Gastrocnemius medialis (tissue), 4 donors: Measurements from ENCODE around the gene EFHD1. TPM values are rescaled to one million over a fixed set of nuclear protein-coding genes. Genes with fewer than 3 reads are reported as not detected.

Experiments used
- ATAC-seq, 2 donors: fragments of 150-250 bp; one replicate each; pipeline ENCODE4 v1.9.1; 2016
- DNase-seq, 2 donors: peaks; one replicate each; pipeline ENCODE4 v3.0.0-alpha.2; 2019
- H3K27ac ChIP-seq, 4 donors: fragments of 200-600 bp; sonication (generic); 1 replicate in 1 of 4; 2 replicates in 3 of 4; pipeline ENCODE4 v1.5.1; 2016 to 2018; ENCODE audit warnings: mild to moderate bottlenecking in 2 of 4, moderate library complexity in 1 of 4
- H3K27me3 ChIP-seq, 3 donors: fragments of 200-600 bp; sonication (generic) in 2 of 3; 1 replicate in 1 of 3; 2 replicates in 2 of 3; pipeline versions ENCODE4 v1.5.1 to v1.6.0; 2016 to 2019; ENCODE audit warnings: mild to moderate bottlenecking in 1 of 3, moderate library complexity in 1 of 3
- H3K36me3 ChIP-seq, 2 donors: fragments of 200-600 bp; sonication (generic) in 1 of 2; one replicate each; pipeline ENCODE4 v1.5.1; 2017 to 2018
- H3K4me1 ChIP-seq, 2 donors: fragments of 200-600 bp; sonication (generic) in 1 of 2; one replicate each; pipeline ENCODE4 v1.5.1; 2016 to 2017; ENCODE audit warnings: mild to moderate bottlenecking in 2 of 2
- H3K4me3 ChIP-seq, 4 donors: fragments of 200-600 bp; sonication (generic) in 3 of 4; 1 replicate in 1 of 4; 2 replicates in 3 of 4; pipeline ENCODE4 v1.5.1; 2016 to 2019; ENCODE audit warnings: mild to moderate bottlenecking in 2 of 4
- H3K9me3 ChIP-seq, 3 donors: fragments of 200-600 bp; sonication (generic) in 2 of 3; 1 replicate in 1 of 3; 2 replicates in 2 of 3; pipeline ENCODE4 v1.5.1; 2016 to 2019
- POLR2A ChIP-seq, 2 donors: fragments of 450-650 bp; IDR thresholded peaks; one replicate each; pipeline ENCODE4 v1.6.1; 2017; ENCODE audit warnings: antibody characterized with exemption in 2 of 2, mild to moderate bottlenecking in 2 of 2, moderate library complexity in 2 of 2
- in situ Hi-C, 4 donors: fragments of 200-750 bp; cut with MboI; loops; one replicate each; pipeline versions ENCODE4 v1.15.0 to v1.8.0; 2017; ENCODE audit warnings: low sequenced_read_pairs in 4 of 4
- intact Hi-C: fragments of 100-400 bp; cut with DNase I; formaldehyde crosslinking; loops from one replicate; pipeline ENCODE4 v1.15.1; 2023; ENCODE audit warnings: low total_unique reads
- total RNA-seq, 4 donors: library from RNA; depleted of rRNA; stranded (reverse); fragments of >200 nt; gene quantifications; one replicate each; pipeline versions ENCODE4 v1.1.0 to v1.2.3, GENCODE V29; 2016
- TF ChIP-seq, protein P1 (sequence below), 5 experiments: fragments of 450-650 bp in 3 of 5; fragments of 200-600 bp in 2 of 5; sonication (generic) in 2 of 5; IDR thresholded peaks in 4 of 5; conservative IDR thresholded peaks in 1 of 5; 1 replicate in 4 of 5; 2 replicates in 1 of 5; pipeline ENCODE4 v1.5.1; 2016 to 2019; ENCODE audit warnings: antibody characterized with exemption in 5 of 5, mild to moderate bottlenecking in 3 of 5, moderate library complexity in 3 of 5

Gene EFHD1
- total RNA-seq, 4 donors from 2014 or later, result 13.4 to 29.0 (median 13.9) TPM

DNA sequence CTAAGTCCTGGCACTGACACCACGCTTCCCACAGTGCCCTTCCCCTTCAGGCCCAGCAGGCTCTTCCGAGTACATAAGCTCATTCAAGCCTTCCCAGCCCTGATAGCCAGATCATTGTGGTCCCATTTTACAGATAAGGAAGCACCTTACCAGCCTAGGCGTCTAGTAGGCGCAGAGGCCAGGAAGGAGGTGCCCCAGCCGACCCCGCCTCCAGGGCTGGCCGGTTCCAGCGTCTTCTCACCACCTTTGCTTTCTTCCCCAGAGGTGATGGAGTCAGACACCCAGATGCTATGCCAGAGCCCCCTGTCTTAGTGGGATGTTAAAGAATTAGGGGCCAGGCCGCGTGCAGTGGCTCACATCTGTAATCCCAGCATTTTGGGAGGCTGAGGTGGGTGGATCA, 28.9 kb upstream of the EFHD1 start:
- H3K4me1 ChIP-seq, result peaks cover 0 to 11% of the 10 kb centered on the region in 2 donors
- in situ Hi-C loops, result loop anchor here (10.0 to 25.0 kb wide), 5 partner anchors 208 to 650 kb away; partner anchors contain the start of genes ATG16L1 (in 3 of the 4), INPP5D (in 2 of the 4), NEU2 (in 1 of the 4) and SNORC (in 1 of the 4)
- intact Hi-C loops, result no loop called here
- ATAC-seq, result no peak
- H3K4me3 ChIP-seq, result no peak overlapping the region
- H3K27ac ChIP-seq, result no peak overlapping the region
- no peaks in the 10 kb centered on the region for H3K36me3 ChIP-seq
- DNase-seq, result no peak
- no peaks in the 10 kb centered on the region for H3K27me3 ChIP-seq
- no peak for TF ChIP-seq POLR2A (IDR thresholded peaks at IDR 0.05)
- TF ChIP-seq, protein P1, sequence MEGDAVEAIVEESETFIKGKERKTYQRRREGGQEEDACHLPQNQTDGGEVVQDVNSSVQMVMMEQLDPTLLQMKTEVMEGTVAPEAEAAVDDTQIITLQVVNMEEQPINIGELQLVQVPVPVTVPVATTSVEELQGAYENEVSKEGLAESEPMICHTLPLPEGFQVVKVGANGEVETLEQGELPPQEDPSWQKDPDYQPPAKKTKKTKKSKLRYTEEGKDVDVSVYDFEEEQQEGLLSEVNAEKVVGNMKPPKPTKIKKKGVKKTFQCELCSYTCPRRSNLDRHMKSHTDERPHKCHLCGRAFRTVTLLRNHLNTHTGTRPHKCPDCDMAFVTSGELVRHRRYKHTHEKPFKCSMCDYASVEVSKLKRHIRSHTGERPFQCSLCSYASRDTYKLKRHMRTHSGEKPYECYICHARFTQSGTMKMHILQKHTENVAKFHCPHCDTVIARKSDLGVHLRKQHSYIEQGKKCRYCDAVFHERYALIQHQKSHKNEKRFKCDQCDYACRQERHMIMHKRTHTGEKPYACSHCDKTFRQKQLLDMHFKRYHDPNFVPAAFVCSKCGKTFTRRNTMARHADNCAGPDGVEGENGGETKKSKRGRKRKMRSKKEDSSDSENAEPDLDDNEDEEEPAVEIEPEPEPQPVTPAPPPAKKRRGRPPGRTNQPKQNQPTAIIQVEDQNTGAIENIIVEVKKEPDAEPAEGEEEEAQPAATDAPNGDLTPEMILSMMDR (IDR thresholded peaks at IDR 0.05 in 4 of 5, conservative IDR thresholded peaks at IDR 0.05 in 1 of 5), result no peak
- H3K9me3 ChIP-seq, result no peaks in the 10 kb centered on the region

DNA sequence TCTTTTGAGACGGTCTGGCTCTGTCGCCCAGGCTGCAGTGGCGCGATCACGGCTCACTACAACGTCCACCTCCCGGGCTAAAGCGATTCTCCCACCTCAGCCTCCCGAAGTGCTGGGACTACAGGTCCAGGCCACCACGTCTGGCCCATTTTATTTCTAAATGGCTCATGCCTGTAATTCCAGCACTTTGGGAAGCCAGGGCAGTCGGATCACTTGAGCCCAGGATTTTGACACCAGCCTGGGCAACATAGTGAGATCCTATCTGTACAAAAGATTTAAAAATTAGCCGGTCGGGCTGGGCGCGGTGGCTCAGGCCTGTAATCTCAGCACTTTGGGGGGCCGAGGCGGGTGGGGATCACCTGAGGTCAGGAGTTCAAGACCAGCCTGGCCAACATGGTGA, 26.4 kb upstream of the EFHD1 start:
- Histone ChIP-seq H3K36me3 (no peaks in the 10 kb centered on the region), H3K27me3 (no peaks in the 10 kb centered on the region), H3K4me1 (peaks cover 0 to 6% of the 10 kb centered on the region in 2 donors), H3K9me3 (no peaks in the 10 kb centered on the region), H3K27ac (no peak overlapping the region), H3K4me3 (no peak overlapping the region)
- in situ Hi-C loops, result loop anchor here (10.0 to 25.0 kb wide), 5 partner anchors 205 to 648 kb away; partner anchors contain the start of genes ATG16L1 (in 3 of the 4), INPP5D (in 2 of the 4), NEU2 (in 1 of the 4) and SNORC (in 1 of the 4)
- intact Hi-C loops, result no loop called here
- DNase-seq (no peak), ATAC-seq (no peak)
- no peak for TF ChIP-seq POLR2A (IDR thresholded peaks at IDR 0.05)
- TF ChIP-seq, protein P1 (IDR thresholded peaks at IDR 0.05 in 4 of 5, conservative IDR thresholded peaks at IDR 0.05 in 1 of 5), result no peak

DNA sequence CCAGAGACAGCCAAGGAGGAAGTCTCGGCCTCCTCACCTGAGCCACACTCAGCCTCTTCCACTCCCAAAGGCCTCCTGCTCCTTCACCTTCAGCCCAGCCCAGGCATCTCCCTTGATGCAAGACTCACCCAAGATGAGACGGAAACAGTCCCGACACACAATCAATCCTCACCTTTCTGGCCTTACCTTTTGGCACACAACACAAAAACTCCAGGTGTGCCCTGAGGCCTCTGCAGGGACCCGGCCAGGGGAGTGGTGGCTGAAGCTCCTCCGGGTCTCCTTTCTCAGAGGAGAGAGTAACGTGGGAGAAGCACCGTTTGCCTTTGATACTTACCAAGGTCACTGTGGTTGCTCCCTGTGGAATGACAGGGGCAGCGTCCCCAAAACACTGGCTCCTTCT, 23.8 kb upstream of the EFHD1 start:
- no peaks in the 10 kb centered on the region for H3K27me3 ChIP-seq
- no peak for ATAC-seq
- no peak for DNase-seq
- H3K4me3 ChIP-seq, result no peak overlapping the region
- in situ Hi-C loops (loop anchor here (10.0 to 25.0 kb wide), 6 partner anchors 203 to 645 kb away; partner anchors contain the start of genes ATG16L1 (in 3 of the 4), INPP5D (in 2 of the 4), NEU2 (in 1 of the 4) and SNORC (in 1 of the 4)), intact Hi-C loops (no loop called here)
- no peaks in the 10 kb centered on the region for H3K9me3 ChIP-seq
- H3K36me3 ChIP-seq, result no peaks in the 10 kb centered on the region
- TF ChIP-seq, protein P1 (IDR thresholded peaks at IDR 0.05 in 4 of 5, conservative IDR thresholded peaks at IDR 0.05 in 1 of 5), result no peak
- TF ChIP-seq POLR2A (IDR thresholded peaks at IDR 0.05), result no peak
- H3K4me1 ChIP-seq, result peaks cover 0 to 6% of the 10 kb centered on the region in 2 donors
- H3K27ac ChIP-seq, result no peak overlapping the region

DNA sequence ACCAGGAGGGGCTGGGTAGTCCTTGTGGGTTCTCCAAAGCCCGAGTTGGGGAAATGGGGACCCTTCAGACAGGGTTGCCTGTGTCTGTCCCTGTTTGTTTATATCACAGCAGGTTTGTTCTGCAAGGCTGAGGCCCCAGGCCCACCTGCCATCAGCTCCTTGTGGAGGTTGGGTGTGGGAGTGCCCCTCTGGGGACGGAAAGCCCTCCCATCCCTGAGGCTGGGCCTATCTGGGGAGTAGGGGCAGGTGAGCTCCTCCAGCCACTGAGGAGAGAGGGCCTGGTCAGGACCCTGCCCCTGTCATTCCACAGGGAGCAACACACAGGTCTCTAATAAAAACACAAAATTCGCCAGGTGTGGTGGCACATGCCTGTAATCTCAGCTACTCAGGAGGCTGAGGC, 23.3 kb upstream of the EFHD1 start:
- H3K27ac ChIP-seq, result no peak overlapping the region
- H3K4me3 ChIP-seq, result no peak overlapping the region
- H3K4me1 ChIP-seq, result peaks cover 0 to 6% of the 10 kb centered on the region in 2 donors
- no peaks in the 10 kb centered on the region for H3K36me3 ChIP-seq
- H3K9me3 ChIP-seq, result no peaks in the 10 kb centered on the region
- no peaks in the 10 kb centered on the region for H3K27me3 ChIP-seq
- no peak for DNase-seq
- TF ChIP-seq POLR2A (IDR thresholded peaks at IDR 0.05), result no peak
- TF ChIP-seq, protein P1 (IDR thresholded peaks at IDR 0.05 in 4 of 5, conservative IDR thresholded peaks at IDR 0.05 in 1 of 5), result no peak
- ATAC-seq, result no peak
- intact Hi-C loops (no loop called here), in situ Hi-C loops (loop anchor here in 3 of 4 donors (10.0 to 25.0 kb wide), 5 partner anchors 202 to 635 kb away; partner anchors contain the start of genes INPP5D (in 2 of the 3), NEU2 (in 1 of the 3) and SNORC (in 1 of the 3))
